Measurements from ENCODE around the gene PRDM2.

Gene PRDM2

DNA sequence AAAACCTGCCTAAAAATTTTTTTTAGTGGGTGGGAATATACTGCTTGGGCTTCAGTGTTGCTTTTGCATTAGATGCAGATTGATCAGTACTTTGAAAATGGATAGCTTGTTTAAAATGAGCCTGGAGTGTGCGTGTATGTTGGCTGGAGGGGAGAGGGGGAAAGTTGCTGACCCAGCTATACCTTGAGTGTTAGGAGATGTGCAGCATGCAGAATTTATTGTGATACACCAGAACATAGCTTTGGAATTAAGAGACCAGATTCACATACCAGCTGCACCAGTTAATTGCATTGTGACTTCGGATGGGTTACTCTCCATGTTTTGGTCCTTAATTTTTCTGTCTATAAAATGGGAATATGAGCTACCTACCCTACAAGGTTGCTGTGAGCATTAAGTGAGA, 60.4 kb downstream of the PRDM2 start:
- H3K4me3 ChIP-seq (ENCODE audit: low read depth, low read length) = no peak overlapping the region
- DNase-seq (ENCODE audit: low read depth) = no peak

DNA sequence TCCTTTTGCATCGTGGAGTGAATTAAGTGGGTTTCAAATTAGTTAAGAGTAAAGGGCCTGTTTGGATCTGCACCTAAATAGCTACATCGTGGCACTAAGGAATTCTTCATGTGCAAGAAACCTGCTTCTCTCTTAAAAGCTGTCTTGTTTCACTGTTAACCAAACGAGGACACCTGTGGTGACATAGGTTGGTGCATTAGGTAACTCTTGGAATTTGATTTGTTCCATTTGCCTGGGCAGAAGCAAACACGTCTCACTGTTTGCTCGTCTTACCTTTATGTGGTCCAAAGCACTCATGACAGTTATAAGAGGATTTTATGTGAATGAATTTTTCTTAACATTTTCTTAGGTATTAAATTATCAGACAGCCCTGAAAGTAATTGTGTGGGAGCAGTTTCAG, 60.9 kb downstream of the PRDM2 start:
- DNase-seq (ENCODE audit: low read depth) = no peak
- H3K4me3 ChIP-seq (ENCODE audit: low read depth, low read length) = no peak overlapping the region

DNA sequence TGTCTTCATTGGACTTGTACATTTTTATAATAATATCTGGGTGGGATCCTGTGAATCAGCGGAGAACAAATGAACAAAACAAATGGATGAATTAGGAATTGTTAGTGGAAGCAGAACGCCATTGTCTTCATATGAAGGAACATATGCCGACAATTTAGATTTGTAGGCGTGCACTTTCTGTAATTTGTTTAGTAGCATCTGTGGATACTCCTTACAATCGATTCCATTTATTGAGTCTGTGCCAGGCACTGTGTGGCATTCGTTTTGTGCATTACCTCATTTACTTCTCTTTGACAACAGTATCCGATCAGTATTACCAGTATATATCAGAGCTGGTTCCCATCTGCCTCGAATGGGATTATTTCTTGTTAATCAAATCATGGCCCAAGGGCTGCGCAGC, 61.9 kb downstream of the PRDM2 start:
- no peak for DNase-seq (ENCODE audit: low read depth)
- no peak overlapping the region for H3K4me3 ChIP-seq (ENCODE audit: low read depth, low read length)

DNA sequence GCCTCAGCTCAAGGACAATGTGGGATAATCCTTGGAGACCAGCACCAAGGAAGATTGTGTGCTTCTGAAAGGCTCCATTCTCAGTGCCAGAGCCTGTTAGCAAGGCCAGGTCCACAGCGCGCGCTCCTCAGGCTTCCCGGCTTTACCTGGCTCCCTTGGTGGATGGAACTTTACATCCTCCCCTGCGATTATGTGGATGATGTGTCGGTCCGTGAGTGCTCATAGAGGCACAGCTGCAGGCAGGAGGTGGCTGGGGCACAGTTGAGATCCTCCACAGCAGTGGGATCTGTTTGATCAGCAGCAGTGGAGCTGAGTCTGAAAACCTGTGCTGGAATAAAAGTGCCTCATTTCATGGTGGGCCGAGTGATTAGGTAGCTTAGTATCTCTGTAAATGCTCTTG, 62.7 kb downstream of the PRDM2 start:
- DNase-seq (ENCODE audit: low read depth) = no peak
- H3K4me3 ChIP-seq (ENCODE audit: low read depth, low read length) = no peak overlapping the region

GRCh38 chr1:13763222-13763621, 63.2 kb downstream of the PRDM2 start:
- H3K4me3 ChIP-seq (ENCODE audit: low read depth, low read length) = no peak overlapping the region
- DNase-seq (ENCODE audit: low read depth) = no peak

DNA sequence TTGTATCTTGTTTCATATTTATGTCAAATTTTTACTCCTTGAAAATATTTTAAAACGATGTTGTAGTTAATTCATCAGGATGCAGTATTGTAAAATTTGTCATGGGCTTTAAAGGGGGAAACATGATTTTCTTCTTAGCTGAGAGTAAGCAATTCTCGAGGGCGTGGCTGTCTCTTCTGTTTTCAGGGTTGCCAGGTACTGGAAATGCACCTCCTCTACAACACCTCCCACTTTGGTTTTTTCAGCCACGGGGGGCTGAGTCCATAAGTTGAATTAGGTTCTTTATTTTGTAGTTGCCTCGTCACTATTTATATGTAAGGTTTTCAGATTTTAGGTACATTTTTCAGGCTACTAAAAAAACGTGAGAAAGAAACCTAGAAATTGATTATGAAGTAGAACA, 64.0 kb downstream of the PRDM2 start:
- H3K4me3 ChIP-seq (ENCODE audit: low read depth, low read length) = no peak overlapping the region
- no peak for DNase-seq (ENCODE audit: low read depth)

DNA sequence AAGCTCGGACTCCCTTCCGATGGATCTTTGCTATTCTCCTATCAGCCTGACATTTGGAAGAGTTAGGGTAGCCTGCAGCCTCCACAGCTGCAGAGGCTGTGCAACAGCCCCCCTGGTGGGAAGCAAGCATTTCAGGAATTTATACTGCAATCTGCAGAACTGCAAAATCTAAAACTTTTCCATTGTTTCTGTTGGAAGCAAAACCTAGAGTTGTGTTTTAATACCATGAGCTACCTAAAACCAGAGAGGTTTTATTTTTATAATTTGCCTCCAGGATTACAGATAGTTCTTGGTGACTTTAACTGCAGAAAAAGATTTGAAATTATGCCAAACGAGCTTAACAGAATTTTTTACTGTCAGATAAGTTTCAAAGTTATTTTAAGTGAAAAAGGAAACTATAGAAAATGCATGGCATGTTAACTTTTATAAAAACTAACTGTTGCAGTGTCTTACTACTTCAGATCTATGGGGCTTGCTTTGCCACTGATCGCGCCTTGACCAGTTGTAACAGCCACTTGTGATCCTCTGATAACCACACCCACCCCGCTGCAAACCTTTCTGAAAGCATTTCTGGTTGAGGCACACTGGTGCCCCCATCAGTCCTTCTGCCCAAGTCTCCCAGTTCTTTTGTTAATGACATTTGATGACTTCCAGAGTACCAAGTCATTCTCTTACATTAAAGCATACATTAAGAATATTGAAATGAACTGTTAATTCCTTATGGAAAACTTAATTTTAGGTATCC, 64.8 kb downstream of the PRDM2 start:
- no peak overlapping the region for H3K4me3 ChIP-seq (ENCODE audit: low read depth, low read length)
- DNase-seq (ENCODE audit: low read depth) = peak; percentile 24

DNA sequence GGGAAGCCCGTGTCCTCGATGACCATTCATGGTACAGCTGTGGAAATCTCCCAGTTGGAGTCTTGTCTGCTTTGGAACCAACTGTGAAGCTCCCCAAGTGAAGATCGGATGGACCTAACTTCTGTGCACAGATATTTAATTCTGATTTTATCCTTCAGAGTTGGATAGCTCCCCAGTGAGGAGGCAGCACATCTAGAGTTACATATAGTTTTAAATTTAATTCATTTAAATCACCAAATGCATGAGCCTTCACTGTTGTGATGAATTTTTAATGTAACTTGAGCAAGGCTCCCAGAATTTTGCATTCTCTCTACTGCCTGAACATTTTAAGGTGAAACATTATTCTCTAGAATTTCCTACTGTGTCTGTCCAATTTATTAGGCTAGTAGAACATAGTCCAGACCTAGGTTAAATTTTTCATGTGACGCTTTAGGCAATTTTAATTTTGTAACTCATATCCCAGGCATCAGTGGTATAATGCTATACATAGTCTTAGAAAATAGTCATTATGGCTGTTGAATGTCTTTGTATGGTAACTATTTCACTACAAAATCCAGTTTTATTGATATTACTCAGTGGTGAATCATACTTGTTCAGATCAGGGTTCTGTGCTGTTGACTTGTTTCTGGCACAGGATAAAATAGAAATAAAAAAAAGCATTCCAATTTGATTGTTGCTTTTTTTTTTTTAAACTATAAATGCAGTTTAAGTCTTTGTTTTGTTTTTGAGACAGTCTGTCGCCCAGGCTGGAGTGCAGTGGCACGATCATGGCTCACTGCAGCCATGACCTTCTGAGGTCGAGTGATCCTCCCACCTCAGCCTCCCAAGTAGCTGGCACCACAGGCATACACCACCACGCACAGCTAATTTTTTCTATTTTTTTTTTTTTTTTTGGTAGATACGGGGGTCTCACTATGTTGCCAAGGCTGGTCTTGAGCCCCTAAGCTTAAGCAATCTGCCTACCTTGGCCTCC, 66.9 kb downstream of the PRDM2 start:
- DNase-seq (ENCODE audit: low read depth) = peak; percentile 44
- no peak overlapping the region for H3K4me3 ChIP-seq (ENCODE audit: low read depth, low read length)

DNA sequence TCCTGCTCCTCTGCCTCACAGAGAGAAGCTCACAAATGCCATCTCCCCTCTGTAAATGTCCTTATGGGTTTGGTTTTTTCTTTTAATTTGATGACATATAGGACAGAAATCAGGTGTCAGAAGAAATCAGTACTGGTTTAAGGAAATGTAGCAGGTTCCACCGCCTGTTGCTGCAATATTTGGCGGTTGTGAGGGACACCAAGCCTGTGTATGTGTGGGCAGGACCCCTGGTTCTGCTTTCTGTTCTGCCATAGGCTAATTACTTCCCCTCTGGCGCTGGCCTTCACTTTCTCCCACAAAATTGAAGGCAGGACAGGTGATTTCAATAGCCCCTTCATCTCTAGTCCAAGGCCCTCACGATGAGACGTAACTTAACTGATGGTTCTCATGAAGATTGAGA, 69.2 kb downstream of the PRDM2 start:
- H3K4me3 ChIP-seq (ENCODE audit: low read depth, low read length) = no peak overlapping the region
- DNase-seq (ENCODE audit: low read depth) = no peak

DNA sequence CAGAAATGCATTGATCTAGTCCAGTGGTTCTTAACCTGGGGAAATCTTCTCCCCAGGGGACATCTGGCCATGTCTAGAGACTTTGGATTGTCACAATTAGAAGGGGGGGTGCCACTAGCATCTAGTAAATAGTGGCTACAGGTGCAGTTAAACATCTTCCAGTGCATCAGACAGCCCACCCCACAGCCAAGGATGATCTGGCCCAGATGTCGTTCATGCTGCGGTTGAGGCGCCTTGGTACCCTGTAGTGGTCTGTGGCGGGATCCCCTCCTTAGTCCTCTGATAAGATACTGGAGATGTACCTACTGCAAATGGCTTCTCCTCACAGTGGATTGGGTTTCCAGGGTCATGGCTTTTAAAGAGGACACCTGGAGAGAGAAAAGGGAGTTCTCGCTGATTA, 69.8 kb downstream of the PRDM2 start:
- no peak overlapping the region for H3K4me3 ChIP-seq (ENCODE audit: low read depth, low read length)
- no peak for DNase-seq (ENCODE audit: low read depth)

DNA sequence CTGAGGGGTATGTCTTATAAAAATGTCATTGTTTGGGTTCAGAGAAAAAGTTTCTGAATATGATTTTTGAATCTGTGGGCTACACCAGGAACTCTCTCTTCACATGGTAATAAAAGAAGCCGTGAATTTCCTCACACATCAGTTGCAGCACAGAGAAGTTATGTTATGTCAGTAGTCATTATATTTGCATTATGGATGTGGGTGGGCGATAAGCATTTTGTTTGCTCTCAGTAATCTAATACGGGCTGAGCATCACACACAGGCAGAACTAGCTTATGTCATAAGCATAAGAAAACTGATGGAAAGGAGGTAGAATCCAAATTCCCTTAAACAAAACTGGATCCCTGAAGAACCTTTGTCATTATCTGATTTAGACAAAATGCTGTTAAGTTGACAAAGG, 70.8 kb downstream of the PRDM2 start:
- DNase-seq (ENCODE audit: low read depth) = no peak
- H3K4me3 ChIP-seq (ENCODE audit: low read depth, low read length) = no peak overlapping the region

- DNase-seq (ENCODE audit: low read depth) = no peak
- H3K4me3 ChIP-seq (ENCODE audit: low read depth, low read length) = no peak overlapping the region
Observed at GRCh38 chr1:13771745-13772144, 71.8 kb downstream of the PRDM2 start.

DNA sequence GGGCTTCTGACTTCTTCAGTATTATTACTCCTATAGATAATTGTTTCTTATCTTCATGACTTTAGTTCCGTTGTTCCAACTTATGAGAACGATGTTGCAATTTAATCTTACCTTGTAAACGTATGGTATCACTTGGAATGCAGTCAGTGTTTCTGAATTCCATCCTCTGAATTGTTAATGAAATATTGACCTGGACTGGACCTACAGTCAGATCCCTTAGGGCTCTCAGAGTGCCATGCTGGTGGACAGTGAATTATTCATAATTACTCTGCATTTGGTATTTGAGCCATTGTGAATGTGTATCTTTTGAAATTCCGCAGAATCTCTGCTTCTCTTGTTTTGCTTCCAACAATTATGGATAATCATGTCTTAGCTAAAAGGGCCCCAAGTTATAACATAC, 72.3 kb downstream of the PRDM2 start:
- no peak overlapping the region for H3K4me3 ChIP-seq (ENCODE audit: low read depth, low read length)

GRCh38 chr1:13774121-13774520, 74.1 kb downstream of the PRDM2 start:
- H3K4me3 ChIP-seq (ENCODE audit: low read depth, low read length) = no peak overlapping the region
- DNase-seq (ENCODE audit: low read depth) = no peak

More for the DNA sequence above, 72.3 kb downstream of the PRDM2 start:
- no peak for DNase-seq (ENCODE audit: low read depth)

- no peak overlapping the region for H3K4me3 ChIP-seq (ENCODE audit: low read depth, low read length)
- DNase-seq (ENCODE audit: low read depth) = no peak
Observed at GRCh38 chr1:13775459-13775858, 75.5 kb downstream of the PRDM2 start.

DNA sequence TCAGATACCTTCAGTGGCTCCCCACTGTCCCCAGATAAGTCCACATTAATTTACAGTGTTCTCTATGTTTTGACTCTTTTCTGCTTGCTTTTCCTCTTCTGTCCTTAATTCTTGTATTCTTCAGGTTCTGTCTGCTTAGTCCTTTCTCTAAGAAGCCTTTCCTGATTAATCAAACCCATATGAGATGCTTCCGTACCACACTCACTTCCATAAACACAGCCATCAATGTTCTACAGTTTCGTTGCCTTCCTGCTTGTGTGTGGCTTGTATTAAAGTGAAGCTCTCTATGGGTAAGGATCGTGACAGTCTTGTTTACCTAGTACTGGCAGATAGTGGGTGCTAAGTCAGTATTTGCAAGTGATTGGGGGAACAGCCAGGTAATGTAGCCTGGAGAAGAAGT, 75.9 kb downstream of the PRDM2 start:
- H3K4me3 ChIP-seq (ENCODE audit: low read depth, low read length) = no peak overlapping the region
- DNase-seq (ENCODE audit: low read depth) = no peak

- no peak for DNase-seq (ENCODE audit: low read depth)
- no peak overlapping the region for H3K4me3 ChIP-seq (ENCODE audit: low read depth, low read length)
Observed at GRCh38 chr1:13778431-13778830, 78.4 kb downstream of the PRDM2 start.

GRCh38 chr1:13779930-13780329, 79.9 kb downstream of the PRDM2 start:
- no peak for DNase-seq (ENCODE audit: low read depth)
- H3K4me3 ChIP-seq (ENCODE audit: low read depth, low read length) = no peak overlapping the region

DNA sequence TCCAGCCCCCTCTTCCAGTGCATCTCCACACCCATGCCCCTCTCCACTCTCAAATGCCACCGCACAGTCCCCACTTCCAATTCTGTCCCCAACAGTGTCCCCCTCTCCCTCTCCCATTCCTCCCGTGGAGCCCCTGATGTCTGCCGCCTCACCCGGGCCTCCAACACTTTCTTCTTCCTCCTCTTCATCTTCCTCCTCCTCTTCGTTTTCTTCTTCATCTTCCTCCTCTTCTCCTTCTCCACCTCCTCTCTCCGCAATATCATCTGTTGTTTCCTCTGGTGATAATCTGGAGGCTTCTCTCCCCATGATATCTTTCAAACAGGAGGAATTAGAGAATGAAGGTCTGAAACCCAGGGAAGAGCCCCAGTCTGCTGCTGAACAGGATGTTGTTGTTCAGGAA, 80.8 kb downstream of the PRDM2 start:
- no peak overlapping the region for H3K4me3 ChIP-seq (ENCODE audit: low read depth, low read length)
- no peak for DNase-seq (ENCODE audit: low read depth)

DNA sequence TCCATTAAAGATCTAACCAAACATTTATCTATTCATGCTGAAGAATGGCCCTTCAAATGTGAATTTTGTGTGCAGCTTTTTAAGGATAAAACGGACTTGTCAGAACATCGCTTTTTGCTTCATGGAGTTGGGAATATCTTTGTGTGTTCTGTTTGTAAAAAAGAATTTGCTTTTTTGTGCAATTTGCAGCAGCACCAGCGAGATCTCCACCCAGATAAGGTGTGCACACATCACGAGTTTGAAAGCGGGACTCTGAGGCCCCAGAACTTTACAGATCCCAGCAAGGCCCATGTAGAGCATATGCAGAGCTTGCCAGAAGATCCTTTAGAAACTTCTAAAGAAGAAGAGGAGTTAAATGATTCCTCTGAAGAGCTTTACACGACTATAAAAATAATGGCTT, 81.2 kb downstream of the PRDM2 start:
- no peak overlapping the region for H3K4me3 ChIP-seq (ENCODE audit: low read depth, low read length)

More for the DNA sequence above, 81.2 kb downstream of the PRDM2 start:
- no peak for DNase-seq (ENCODE audit: low read depth)

Measured in skeletal muscle cell (primary cell).